Natural killer cell (primary cell): ENCODE data around the gene POLR1D. TPM values are rescaled to one million over a fixed set of nuclear protein-coding genes. Genes with fewer than 3 reads are reported as not detected.

ENCODE experiments used
- ATAC-seq, 3 donors: fragments of 150-1000 bp in 2 of 3; fragments of 200-7000 bp in 1 of 3; cut with Tn5 transposase; 1 replicate in 1 of 3; 2 replicates in 2 of 3; pipeline ENCODE4 v1.10.0; 2021; ENCODE audit warnings: mild to moderate bottlenecking in 2 of 3, moderate library complexity in 2 of 3
- DNase-seq, 2 donors: peaks; one replicate each; pipeline versions ENCODE4 v3.0.0 to v3.0.0-alpha.2; 2013 to 2021; ENCODE audit warnings: mixed read lengths in 1 of 2
- H3K27ac ChIP-seq: one replicate; pipeline ENCODE4 v1.5.1; 2013; ENCODE audit warnings: mild to moderate bottlenecking, low read length
- H3K27me3 ChIP-seq: one replicate; pipeline ENCODE4 v1.6.1; 2013; ENCODE audit warnings: low read length; ENCODE audit not compliant: control insufficient read depth, insufficient read depth
- H3K36me3 ChIP-seq: one replicate; pipeline ENCODE4 v1.6.1; 2013; ENCODE audit warnings: low read length; ENCODE audit not compliant: control insufficient read depth, insufficient read depth
- H3K4me1 ChIP-seq: one replicate; pipeline ENCODE4 v1.6.1; 2013; ENCODE audit warnings: low read length; ENCODE audit not compliant: control insufficient read depth, insufficient read depth
- H3K4me3 ChIP-seq: one replicate; pipeline ENCODE4 v1.5.1; 2013; ENCODE audit warnings: low read length
- H3K9me3 ChIP-seq: one replicate; pipeline ENCODE4 v1.6.1; 2013; ENCODE audit warnings: low read length; ENCODE audit not compliant: control insufficient read depth, insufficient read depth
- H3K27ac Mint-ChIP-seq, 2 donors: one replicate each; pipeline ENCODE4 v1.8.0; 2022; ENCODE audit warnings: mild to moderate bottlenecking in 2 of 2, mixed read lengths in 2 of 2, moderate library complexity in 1 of 2
- H3K27me3 Mint-ChIP-seq, 2 donors: one replicate each; pipeline ENCODE4 v1.8.0; 2022; ENCODE audit warnings: low read depth in 2 of 2, mixed read lengths in 2 of 2
- H3K36me3 Mint-ChIP-seq: one replicate; pipeline ENCODE4 v1.8.0; 2022; ENCODE audit warnings: mixed read lengths
- H3K4me1 Mint-ChIP-seq, 2 donors: one replicate each; pipeline ENCODE4 v1.8.0; 2022; ENCODE audit warnings: mixed read lengths in 2 of 2
- H3K4me3 Mint-ChIP-seq: one replicate; pipeline ENCODE4 v1.8.0; 2022; ENCODE audit warnings: mild to moderate bottlenecking, moderate library complexity, mixed read lengths
- H3K9me3 Mint-ChIP-seq, 2 donors: one replicate each; pipeline ENCODE4 v1.8.0; 2022; ENCODE audit warnings: mixed read lengths in 2 of 2
- WGBS: methylation state at CpG from one replicate; pipeline ENCODE4 v1.1.7; 2013; ENCODE audit warnings: missing lambda C conversion rate; ENCODE audit not compliant: insufficient coverage; 5-methylcytosine and 5-hydroxymethylcytosine counted together
- intact Hi-C: fragments of 100-400 bp; cut with micrococcal nuclease; formaldehyde crosslinking; loops from one replicate; pipeline ENCODE4 v1.14.2; 2022
- total RNA-seq, 4 donors: library from RNA; stranded (reverse); fragments of 120-200 nt in 1 of 4; gene quantifications; one replicate each; pipeline versions ENCODE4 v1.2.3 to v1.2.4, GENCODE V29; 2013 to 2022
- TF ChIP-seq, protein P1 (sequence below): fragments of 200-600 bp; IDR thresholded peaks from one replicate; pipeline ENCODE4 v1.8.0; 2022; ENCODE audit warnings: antibody characterized with exemption

The POLR1D gene
- total RNA-seq, 3 donors from 2014 or later (not counting 1 experiment from before 2014, with no cell fraction given), result 109 to 132 (median 116) TPM

DNA sequence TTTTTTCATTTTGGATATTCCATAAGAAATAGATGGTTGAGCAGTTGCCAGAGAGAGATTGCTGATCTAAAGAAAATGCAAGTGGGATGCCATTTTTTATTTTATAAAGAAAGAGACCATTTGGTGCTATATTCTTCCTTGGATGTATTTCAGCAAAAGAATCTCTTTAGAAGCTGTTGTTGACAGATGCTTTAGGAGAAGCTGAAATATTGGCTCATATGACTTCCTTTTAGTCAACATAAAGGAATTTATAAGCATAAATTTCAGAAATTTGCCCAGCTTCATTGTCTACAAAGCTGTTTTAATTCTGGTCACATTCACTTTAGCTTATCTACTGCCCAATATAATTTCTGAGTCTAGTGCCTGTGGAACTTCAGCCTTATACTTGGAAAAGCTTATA lies 36.9 kb downstream of the POLR1D start:
- Histone ChIP-seq H3K4me1 (no peaks in the 10 kb centered on the region), H3K4me3 (no peak overlapping the region), H3K36me3 (peaks cover 3% of the 10 kb centered on the region), H3K27ac (no peak overlapping the region), H3K9me3 (no peaks in the 10 kb centered on the region), H3K27me3 (no peaks in the 10 kb centered on the region)
- DNase-seq (no peak), ATAC-seq (no peak)
- no peak overlapping the region for H3K4me3 Mint-ChIP-seq
- H3K27me3 Mint-ChIP-seq, result no peaks in the 10 kb centered on the region
- no peaks in the 10 kb centered on the region for H3K9me3 Mint-ChIP-seq
- intact Hi-C loops, result no loop called here
- peaks cover 16 to 24% of the 10 kb centered on the region in 2 donors for H3K4me1 Mint-ChIP-seq
- no peaks in the 10 kb centered on the region for H3K36me3 Mint-ChIP-seq
- TF ChIP-seq, protein P1, sequence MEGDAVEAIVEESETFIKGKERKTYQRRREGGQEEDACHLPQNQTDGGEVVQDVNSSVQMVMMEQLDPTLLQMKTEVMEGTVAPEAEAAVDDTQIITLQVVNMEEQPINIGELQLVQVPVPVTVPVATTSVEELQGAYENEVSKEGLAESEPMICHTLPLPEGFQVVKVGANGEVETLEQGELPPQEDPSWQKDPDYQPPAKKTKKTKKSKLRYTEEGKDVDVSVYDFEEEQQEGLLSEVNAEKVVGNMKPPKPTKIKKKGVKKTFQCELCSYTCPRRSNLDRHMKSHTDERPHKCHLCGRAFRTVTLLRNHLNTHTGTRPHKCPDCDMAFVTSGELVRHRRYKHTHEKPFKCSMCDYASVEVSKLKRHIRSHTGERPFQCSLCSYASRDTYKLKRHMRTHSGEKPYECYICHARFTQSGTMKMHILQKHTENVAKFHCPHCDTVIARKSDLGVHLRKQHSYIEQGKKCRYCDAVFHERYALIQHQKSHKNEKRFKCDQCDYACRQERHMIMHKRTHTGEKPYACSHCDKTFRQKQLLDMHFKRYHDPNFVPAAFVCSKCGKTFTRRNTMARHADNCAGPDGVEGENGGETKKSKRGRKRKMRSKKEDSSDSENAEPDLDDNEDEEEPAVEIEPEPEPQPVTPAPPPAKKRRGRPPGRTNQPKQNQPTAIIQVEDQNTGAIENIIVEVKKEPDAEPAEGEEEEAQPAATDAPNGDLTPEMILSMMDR, result no peak
- H3K27ac Mint-ChIP-seq, result no peak overlapping the region

- peaks cover 17 to 30% of the 10 kb centered on the region in 2 donors for H3K4me1 Mint-ChIP-seq
- TF ChIP-seq, protein P1, result no peak
Measured at GRCh38 chr13:27659145-27659865, 37.6 kb downstream of the POLR1D start.

DNA sequence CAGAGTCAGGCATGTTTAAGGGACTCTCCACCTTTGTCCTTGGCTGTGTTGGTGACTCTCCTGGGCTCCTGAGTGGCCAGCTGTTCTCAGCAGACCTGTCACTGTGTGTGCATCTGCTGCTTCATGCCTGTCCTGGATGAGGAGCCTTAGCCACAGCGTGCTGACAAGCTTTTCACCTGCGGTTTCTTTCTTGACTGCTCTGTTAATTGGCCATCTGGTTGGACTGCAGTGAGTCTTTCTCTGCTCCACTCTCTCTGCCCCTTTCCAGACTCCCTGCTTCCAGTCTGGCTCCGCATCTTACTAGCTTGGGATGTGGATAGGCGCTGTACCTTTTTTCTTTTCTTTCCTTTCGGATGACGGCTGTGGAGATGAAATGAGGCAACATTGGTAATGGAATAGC lies 38.8 kb downstream of the POLR1D start:
- H3K36me3 ChIP-seq, result peaks cover 3% of the 10 kb centered on the region
- WGBS, result 100% methylated on average over 4 of the region's 6 CpGs
- H3K36me3 Mint-ChIP-seq, result no peaks in the 10 kb centered on the region
- peak overlapping the region in 1 of 2 donors; percentile 42 for H3K27ac Mint-ChIP-seq
- no peaks in the 10 kb centered on the region for H3K27me3 ChIP-seq
- peaks cover 20 to 31% of the 10 kb centered on the region in 2 donors for H3K4me1 Mint-ChIP-seq
- no peaks in the 10 kb centered on the region for H3K4me1 ChIP-seq
- no peak for ATAC-seq
- no peak overlapping the region for H3K4me3 Mint-ChIP-seq
- no peak for DNase-seq
- H3K9me3 ChIP-seq, result no peaks in the 10 kb centered on the region
- H3K4me3 ChIP-seq, result no peak overlapping the region
- H3K27ac ChIP-seq, result no peak overlapping the region
- no peaks in the 10 kb centered on the region for H3K9me3 Mint-ChIP-seq
- H3K27me3 Mint-ChIP-seq, result no peaks in the 10 kb centered on the region
- intact Hi-C loops, result no loop called here
- TF ChIP-seq, protein P1, result no peak

More at GRCh38 chr13:27659145-27659865, 37.6 kb downstream of the POLR1D start:
- H3K9me3 Mint-ChIP-seq, result no peaks in the 10 kb centered on the region
- H3K4me3 Mint-ChIP-seq, result no peak overlapping the region
- no peak overlapping the region for H3K4me3 ChIP-seq
- ATAC-seq, result no peak
- peaks cover 3% of the 10 kb centered on the region for H3K36me3 ChIP-seq
- no peaks in the 10 kb centered on the region for H3K27me3 ChIP-seq
- 97% methylated on average over 7 of the region's 7 CpGs for WGBS
- H3K4me1 ChIP-seq, result no peaks in the 10 kb centered on the region
- no peak overlapping the region for H3K27ac ChIP-seq
- H3K9me3 ChIP-seq, result no peaks in the 10 kb centered on the region
- no peaks in the 10 kb centered on the region for H3K36me3 Mint-ChIP-seq
- no peaks in the 10 kb centered on the region for H3K27me3 Mint-ChIP-seq
- intact Hi-C loops, result no loop called here
- no peak for DNase-seq
- H3K27ac Mint-ChIP-seq, result no peak overlapping the region

DNA sequence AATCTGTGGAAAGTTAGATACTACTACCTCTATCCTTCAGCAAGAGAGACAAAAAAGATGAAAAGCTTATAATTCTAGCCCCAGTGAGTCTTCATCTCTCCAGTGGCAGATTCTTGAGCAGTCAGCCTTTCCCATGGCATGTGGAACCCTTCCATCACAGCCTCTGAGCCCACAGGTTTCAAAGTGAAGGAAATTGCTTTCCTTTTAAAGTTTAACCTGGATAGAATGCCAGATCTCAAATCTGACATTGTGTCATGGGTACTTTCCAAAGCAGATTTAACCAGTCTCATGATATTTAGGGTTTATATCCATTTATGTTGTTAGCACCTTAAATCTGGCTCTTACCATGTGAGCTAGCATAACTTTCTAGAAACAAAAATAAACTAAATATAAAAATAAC lies 39.3 kb downstream of the POLR1D start:
- ATAC-seq, result no peak
- Mint-ChIP-seq H3K9me3 (no peaks in the 10 kb centered on the region), H3K27me3 (no peaks in the 10 kb centered on the region)

More for the DNA sequence above, 39.3 kb downstream of the POLR1D start:
- peaks cover 20 to 27% of the 10 kb centered on the region in 2 donors for H3K4me1 Mint-ChIP-seq
- H3K4me3 Mint-ChIP-seq, result no peak overlapping the region
- no peaks in the 10 kb centered on the region for H3K36me3 Mint-ChIP-seq
- Histone ChIP-seq H3K27ac (no peak overlapping the region), H3K36me3 (peaks cover 3% of the 10 kb centered on the region), H3K4me1 (no peaks in the 10 kb centered on the region), H3K4me3 (no peak overlapping the region), H3K9me3 (no peaks in the 10 kb centered on the region), H3K27me3 (no peaks in the 10 kb centered on the region)
- intact Hi-C loops, result no loop called here
- peak overlapping the region in 1 of 2 donors; percentile 42 for H3K27ac Mint-ChIP-seq
- TF ChIP-seq, protein P1, result no peak
- no peak for DNase-seq
